GM19397 (cell line): Measurements from ENCODE around the gene CATSPERE.

Experiments used
- ATAC-seq: cut with Tn5 transposase; IDR thresholded peaks from one replicate; pipeline ENCODE4 v1.9.1; 2021; ENCODE audit warnings: mild to moderate bottlenecking, moderate library complexity; ENCODE audit not compliant: unreplicated experiment

The CATSPERE gene, protein sequence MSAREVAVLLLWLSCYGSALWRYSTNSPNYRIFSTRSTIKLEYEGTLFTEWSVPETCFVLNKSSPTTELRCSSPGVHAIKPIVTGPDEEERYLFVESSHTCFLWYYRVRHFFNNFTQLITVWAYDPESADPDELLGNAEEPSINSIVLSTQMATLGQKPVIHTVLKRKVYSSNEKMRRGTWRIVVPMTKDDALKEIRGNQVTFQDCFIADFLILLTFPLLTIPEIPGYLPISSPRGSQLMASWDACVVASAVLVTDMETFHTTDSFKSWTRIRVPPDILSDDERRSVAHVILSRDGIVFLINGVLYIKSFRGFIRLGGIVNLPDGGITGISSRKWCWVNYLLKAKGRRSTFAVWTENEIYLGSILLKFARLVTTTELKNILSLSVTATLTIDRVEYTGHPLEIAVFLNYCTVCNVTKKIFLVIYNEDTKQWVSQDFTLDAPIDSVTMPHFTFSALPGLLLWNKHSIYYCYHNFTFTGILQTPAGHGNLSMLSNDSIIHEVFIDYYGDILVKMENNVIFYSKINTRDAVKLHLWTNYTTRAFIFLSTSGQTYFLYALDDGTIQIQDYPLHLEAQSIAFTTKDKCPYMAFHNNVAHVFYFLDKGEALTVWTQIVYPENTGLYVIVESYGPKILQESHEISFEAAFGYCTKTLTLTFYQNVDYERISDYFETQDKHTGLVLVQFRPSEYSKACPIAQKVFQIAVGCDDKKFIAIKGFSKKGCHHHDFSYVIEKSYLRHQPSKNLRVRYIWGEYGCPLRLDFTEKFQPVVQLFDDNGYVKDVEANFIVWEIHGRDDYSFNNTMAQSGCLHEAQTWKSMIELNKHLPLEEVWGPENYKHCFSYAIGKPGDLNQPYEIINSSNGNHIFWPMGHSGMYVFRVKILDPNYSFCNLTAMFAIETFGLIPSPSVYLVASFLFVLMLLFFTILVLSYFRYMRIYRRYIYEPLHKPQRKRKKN

DNA sequence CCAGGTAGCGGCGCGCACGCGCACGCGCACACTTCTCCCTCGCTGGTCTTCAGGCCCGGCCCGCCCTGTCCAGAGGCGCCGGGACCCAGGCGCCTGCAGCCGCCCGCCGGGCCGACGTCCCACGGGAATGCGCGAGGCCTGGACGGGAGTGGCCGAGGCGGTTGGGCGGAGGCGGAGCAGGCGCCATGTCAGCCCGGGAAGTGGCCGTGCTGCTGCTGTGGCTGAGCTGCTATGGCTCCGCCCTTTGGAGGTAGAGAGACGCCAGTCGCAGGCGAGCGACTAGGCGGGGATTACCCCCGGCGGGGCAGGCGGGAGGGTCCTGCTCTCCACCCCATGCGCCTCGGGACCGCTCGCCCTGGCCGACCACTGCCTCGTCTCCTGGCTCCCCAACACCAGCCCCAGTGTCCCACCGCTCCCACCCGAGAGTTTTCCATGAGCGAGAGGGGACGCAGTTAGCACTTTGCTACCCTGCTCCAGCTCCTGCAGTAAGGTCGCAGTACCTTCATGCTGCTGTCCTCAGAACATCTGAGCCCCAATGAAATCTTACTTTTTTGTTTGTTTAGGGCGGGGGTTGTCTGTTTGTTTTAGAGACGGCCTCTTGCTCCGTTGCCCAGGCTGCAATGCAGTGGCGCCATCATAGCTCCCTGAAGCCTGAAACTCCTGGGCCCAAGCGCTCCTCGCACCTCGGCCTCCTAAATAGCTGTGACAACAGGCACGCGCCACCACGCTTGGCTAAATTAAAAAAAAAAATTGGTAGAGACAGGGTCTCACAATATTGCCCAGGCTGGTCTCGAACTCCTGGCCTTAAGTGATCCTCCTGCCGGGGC lies at the start of gene CATSPERE:
TSS of gene CATSPERE (plus strand) at position 29 of the 827 bp plus-strand sequence. CDS start at position 186, 157 bp downstream.
- peak; percentile 100 for ATAC-seq

DNA sequence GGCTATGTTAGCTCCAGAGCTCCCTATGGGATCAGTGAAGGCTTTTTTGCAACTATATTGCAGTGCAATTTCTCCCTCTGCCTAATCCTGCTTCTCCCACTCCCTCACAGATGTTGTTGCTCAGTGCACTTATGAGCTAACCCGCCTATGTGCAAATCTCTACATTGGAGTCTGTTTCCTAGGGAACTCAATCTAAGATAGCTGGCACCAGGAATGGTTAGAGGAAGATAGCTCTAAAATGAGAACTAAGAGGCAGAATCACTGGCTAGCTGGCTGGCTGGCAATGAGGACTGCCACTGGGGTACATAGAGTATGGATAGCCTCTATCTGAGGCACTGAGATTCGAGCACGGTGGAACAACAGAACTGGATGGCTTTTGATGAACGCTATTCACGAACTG lies 48.9 kb upstream of the CATSPERE start:
- ATAC-seq: no peak

DNA sequence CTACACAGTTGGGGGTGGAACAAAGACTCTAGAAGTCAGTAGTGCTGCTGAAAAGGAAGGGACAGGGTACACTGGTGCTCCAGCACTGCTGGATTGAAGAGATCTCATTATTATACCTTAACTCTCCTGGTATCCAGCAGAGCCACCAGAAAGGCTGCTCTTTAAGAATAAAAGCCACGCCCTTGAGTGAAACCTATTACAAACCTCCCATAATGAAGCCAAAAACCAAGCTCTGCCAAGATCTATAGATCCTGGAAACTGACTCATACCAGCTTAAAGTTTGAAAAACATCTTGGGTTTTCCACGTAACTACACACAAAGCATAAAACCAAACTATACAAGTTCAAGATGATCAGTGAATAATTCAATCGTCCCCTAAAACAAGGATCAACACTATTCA lies 47.3 kb upstream of the CATSPERE start:
- ATAC-seq: no peak

DNA sequence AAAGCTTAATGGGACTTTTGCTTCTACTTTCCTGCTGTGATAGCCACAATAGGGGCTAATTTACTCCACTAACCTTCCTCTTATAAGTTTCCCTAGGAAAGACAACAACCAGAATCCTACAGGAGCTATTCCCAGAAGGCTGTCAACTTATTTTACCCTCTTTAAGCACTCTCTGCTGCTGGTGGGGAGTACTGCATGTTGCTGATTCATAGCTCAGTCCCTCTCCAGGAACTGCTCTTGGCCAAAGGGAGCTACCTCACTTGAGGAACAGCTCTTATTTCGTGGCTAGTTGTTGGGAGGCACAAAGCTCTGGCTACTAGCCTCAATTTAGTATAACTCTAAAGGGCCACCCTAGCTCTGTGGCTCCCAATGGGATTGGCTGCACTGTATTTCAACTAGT lies 46.5 kb upstream of the CATSPERE start:
- no peak for ATAC-seq

DNA sequence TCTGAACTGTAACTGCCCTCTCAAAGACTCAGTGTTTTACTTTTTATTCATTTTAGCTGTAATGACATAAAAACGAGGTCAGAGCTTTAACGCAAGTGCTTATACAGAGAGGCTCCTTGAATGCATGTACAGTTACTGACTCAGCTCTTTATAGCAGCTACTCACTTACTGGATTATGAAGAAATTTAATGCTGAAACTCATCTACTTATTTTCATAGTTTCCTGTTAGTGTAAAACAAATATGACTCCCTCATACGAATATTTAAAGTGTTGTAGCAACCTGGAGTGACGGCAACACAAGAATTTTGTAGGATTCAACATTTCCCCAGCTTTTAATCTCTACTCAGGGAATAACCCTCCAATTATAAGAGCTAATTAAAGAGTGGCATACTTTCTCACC lies 42.0 kb upstream of the CATSPERE start:
- no peak for ATAC-seq

DNA sequence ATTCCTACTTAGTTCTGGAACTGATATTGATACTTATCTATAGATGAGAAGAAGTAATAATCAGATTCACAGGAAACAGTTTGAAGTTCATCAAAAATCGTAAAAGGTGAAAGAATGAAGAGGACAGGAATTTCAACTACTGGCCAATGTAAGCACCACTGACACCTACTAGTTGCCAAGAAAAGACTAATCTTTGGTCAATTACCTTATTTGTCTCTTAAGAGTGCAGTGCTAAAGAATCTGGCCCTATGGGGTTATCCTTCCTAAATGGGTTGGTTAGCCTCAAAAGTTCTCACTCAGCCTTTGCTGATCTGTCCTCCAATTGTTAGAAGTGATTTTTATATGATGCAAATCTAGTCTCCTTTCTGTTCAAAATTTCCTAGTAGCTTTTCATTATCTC lies 38.9 kb upstream of the CATSPERE start:
- no peak for ATAC-seq

DNA sequence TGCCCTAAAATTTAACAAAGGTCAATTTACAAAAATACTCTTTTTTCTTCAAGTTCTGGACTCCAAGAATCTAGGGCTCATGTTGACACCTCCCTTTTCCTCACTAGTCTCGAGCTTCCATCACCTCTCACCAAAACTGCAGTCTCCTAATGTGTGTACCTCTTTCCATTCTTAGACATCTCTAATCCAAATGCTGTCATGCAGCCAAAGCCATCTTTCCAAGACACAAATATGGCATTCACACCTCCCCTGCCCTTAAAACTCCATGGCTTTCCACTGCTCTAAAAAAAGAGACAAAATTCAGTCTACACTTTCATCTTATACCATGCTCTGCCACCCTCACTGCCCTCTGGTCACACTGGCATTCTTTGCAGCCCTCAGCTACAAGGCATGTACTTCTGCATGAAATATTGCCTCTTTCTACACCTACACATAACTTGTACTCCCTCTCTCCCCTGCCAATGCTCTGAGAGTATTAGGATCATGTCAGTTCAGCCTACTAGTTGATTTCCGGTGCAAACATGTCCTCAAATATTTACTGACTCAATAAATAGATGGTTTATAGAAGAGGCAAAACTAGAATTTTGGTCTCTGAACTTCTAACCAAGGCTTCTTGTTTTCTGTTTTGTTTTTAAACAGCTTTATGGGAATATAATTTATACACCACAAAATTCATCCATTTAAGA lies 36.3 kb upstream of the CATSPERE start:
- no peak for ATAC-seq

DNA sequence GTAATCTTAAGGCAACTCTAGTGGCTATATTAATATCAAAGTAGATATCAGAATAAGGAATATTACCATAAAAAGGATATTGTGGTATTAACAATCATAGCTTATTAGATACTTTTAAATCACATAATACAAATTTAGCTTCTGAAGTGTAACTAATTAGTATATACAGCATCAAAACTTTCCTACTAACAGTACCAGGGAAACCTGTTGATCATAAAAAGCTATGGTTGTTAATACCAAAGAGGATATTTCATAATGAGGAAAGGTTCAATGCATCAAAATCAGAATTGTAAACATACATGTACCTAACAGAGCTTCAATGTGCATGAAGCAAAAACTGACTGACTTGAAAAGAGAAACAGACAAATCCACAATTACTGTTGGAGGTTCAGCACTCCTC lies 33.4 kb upstream of the CATSPERE start:
- ATAC-seq: no peak

DNA sequence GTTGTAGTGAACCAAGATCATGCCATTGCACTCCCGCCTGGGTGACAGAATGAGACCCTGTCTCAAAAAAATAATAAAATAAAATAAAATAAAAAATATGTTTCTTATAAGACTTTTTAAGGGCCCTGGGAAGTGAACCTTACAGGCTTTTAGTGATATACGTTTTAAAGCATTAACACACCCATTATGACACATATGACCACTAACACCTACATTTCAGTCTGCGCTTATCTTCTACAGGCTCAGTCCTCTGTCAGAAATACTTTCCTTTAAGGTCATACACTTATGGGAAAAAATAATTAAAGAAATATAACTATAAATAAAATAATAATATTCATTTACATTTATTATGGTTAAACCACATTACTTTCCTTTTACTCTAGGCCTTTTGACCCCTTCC lies 31.3 kb upstream of the CATSPERE start:
- ATAC-seq: no peak

DNA sequence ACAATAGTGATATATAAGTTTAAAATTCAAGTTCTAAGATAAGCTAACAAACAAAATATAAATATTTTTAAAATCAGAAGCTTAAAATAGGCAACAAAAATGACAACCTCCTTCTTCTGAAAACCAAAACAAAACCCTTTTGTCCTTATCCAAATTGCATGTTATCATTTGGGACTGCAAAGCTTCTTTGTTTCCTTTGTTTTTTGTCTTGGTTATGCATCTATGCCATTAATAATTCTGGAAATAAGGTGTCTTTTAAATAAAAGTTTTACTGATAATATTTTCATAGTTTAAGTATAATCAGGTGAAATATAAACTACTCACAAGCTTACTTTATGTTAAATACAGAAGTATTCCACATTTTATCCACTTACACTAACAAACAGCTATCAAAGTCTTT lies 29.9 kb upstream of the CATSPERE start:
- no peak for ATAC-seq

DNA sequence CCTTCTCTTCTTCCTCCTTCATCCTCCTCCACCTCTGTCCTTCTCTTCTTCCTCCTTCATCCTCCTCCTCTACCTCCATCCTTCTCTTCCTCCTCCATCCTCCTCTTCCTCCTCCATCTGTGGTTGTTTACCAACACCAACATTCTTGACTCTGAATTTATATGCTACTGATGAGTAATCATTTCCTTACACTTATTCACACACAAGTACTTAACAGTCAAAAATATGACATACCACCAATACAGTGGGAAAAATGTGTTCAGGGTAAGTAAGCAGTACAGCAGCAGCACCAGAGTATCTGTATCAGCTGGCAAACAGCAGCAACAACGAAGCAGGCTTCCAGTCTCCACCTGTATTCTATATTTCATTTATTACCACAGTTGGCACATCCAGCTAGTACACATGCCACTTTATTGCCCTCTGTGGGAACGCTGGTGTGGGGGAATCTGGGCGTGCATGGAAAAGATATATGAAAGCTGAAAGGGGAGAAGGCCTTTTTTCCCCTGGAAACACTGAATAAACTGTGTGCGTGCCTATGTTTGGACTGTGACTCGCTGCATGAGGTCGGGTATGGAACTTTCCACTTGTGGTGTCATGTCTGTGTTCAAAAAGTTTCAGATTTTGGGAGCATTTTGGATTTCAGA lies 25.4 kb upstream of the CATSPERE start:
- no peak for ATAC-seq

DNA sequence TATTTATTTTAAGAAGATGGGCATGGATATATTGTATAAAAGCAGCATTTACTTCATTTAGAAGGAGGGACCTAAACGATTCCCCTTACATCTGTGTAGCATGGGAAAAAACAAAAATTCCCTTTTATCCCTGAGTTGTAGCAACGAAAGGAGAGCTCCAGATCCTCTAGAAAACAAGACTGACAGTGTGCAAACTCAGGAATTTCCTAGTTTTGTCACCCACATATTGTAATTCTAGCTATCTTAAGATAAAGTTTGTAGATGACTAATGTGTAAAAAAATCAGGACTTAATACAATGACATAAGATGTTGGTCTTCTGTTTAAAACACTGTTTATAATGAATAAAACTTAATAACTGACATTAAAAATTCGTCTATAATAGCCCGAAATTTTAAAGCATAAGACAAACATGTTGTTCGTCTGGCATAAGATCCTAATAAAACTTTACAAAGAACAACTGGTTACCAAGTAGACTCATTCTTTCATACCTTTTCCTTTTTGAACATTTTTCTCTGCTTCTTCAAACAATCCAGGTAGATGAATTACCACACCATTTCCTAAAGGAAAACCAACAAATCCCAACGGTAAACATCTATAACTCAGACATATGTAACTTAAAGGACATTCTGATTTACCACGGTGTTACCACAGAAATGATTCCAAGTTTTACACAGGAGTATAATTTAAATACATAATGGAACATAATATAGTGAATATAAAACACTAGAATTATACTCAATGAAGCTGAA lies 24.6 kb upstream of the CATSPERE start:
- no peak for ATAC-seq

DNA sequence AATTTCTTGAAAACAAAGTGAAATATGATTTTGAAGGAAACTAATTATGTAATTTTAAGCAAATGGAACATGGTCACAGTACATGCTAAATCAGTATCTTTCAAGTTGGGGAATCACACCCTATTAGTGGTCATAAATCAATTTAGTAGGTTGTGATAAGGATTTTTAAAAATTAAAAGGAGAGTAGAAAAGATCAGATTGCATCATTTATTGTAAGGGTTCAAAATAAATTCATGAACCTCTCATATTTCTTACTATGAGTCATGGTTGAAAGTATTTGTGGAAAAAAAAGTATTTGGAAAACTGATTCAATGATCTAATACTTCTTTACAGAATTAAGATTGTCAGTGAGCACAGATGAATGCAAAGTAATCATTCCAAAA lies 24.0 kb upstream of the CATSPERE start:
- no peak for ATAC-seq

DNA sequence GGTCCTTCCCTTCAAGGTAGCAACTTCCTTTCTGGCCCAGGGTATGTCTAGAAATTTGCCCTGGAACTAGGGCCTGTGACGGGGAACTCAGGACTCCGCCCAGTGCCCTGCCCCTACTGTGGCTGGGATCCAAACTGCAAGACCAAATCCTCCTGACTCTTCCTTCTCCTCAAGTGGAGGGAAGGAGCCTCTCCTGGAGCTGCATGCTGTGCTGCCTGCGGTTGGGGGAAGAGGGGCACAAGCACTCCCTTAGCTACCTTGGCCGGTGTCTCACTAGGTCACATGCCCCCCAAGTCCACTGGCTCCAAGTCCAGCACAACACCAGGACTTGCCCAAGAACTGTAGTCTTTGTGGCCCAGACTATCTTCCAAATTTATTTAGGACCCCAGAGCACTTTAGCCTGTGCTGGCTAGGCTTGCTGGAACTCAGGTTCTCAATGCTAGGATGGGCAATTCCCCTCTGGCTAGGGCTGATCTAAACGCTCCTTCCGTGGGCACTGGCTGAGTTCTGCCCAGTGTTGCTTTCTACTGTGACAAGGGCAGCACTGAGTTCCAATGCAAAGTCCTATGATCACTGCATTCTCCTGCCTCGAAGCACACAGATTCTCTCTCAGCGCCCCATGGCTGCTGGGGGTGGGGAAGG lies 21.6 kb upstream of the CATSPERE start:
- no peak for ATAC-seq

DNA sequence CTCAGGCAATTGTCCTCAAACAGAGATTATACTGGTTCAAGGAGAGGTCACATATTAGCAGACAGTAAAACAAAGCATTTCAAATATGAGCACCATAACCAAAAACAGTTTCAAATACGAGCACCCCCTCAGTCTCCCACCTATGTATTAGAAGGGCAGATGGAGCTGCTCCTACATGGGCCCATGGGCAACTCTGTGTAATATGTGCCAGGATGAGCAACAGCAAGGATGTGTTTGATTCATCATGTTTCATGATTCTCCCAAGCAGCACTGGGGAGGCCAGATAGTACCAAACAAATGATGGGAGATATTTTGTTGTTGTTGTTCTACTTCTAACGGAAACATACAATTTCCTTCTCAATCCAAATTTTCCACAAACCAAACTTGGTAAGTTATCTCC lies 18.2 kb upstream of the CATSPERE start:
- no peak for ATAC-seq

DNA sequence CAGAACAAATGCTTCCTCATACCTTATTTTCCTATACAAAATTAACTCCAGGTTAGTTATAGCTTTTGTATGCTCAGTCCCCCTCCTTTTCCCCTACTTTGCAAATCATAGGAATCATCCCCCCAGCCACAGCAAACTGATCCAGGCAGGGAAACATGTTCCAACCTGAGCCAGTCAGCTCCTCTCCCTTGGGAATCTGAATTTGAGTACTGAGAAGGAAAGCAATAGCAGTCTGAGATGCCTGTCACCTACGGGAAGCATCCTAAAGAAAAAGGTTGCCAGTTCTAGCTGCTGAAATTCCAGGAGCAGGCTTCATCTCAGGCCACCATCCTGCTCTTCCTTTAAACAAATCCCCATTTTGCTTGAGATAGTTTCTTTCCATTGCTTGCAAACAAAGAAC lies 16.2 kb upstream of the CATSPERE start:
- no peak for ATAC-seq

DNA sequence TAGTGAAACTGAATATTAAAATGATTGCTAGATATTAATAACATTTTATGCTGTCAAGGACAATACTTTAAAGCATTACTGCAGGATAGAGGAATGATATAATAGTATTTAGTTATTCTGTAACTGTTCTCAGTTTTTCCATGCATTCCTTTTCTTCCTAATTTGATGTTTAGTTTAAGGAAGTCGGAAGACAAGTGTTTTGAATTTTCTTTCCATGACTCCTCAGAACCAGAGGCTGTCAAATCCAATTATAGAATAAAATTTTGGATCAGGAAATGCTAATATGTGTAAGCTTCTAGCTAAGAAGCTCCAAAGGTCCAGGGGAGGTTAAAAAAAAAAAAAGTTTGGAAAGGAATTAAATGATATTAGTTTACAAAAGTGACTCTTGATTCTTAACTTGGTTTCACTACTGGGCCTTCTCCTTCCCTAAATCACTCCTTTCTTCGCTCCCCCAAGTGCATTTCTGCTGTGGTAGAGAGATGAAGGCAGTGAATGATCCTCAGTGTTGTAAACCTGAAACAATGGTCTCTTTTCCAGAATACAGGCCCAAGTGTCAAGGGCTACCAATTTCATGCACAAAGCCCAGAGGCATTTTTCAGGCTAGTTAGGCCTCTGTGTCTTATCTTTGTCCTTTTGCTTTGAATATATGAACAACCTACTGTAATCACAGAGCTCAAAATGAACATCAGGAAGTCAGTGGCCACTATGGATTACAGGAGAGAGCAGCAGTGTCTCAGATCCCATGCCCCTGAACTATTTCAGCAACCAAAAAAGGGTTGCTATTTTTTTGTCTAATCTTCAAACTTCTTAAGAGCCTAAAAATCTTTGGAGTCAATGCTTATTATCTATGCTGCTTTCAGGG lies 15.5 kb upstream of the CATSPERE start:
- no peak for ATAC-seq

DNA sequence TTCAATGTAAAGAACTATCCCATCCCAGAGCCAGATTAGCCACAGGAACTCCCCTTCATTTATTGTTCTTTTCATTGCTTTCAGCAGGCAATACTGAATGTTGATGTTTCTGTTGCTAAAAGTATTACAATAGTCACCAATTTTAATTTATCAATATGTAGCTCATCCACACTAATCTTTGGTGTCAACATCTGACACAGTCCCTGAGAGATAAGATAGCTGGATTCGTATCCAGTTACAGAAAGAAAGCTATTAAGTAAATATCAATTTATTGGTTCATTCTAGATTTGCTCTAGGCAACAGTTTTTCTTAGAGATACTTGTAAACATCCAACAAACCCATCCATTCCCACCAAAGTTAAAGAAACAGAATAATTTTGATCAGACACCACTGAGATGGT lies 14.0 kb upstream of the CATSPERE start:
- no peak for ATAC-seq
